A549 (cell line): ENCODE measurements around the gene TMEM132D. TPM values are rescaled to one million over a fixed set of nuclear protein-coding genes. Genes with fewer than 3 reads are reported as not detected.
A peak's percentile ranks its signal among the peaks of the same experiment; 100 is the strongest.

Experiments
- ATAC-seq, 2 experiments: fragments of 200-7000 bp in 1 of 2; fragments of >200 bp in 1 of 2; cut with Nextera tagmentation in 1 of 2; cut with Tn5 transposase in 1 of 2; 3 replicates each; pipeline versions ENCODE4 v1.8.0 to v1.9.1; 2018 to 2020; ENCODE audit warnings: mild to moderate bottlenecking in 1 of 2, moderate library complexity in 1 of 2
- CTCF ChIA-PET: fragments of 300-600 bp; sonication (Branson Sonifier 250); formaldehyde crosslinking; extraction: SDS; loops from one replicate; lab custom pipeline; 2021; ENCODE audit warnings: antibody characterized with exemption, inconsistent platforms; lab: Yijun Ruan, JAX
- POLR2A ChIA-PET: fragments of 350-600 bp; formaldehyde crosslinking; extraction: SDS; loops from one replicate; lab custom pipeline; 2021; ENCODE audit warnings: antibody characterized with exemption, inconsistent platforms; lab: Yijun Ruan, JAX
- DNase-seq, 2 experiments: peaks; one replicate each; pipeline versions ENCODE4 v3.0.0 to v3.0.0-alpha.2; 2011 to 2016; ENCODE audit warnings: low read depth in 1 of 2, low spot score in 1 of 2
- FAIRE-seq: peaks from 2 replicates; lab custom pipeline; 2011; peaks lifted over from hg19 to GRCh38; lab: Jason Lieb, UNC
- H3K27ac ChIP-seq, 2 experiments: fragments of >200 bp; sonication (Bioruptor Twin); formaldehyde crosslinking; 3 replicates each; pipeline ENCODE4 v1.5.1; 2016 to 2017
- H3K4me1 ChIP-seq: fragments of >200 bp; sonication (Bioruptor Twin); formaldehyde crosslinking; 3 replicates; pipeline ENCODE4 v1.6.1; 2016
- H3K4me2 ChIP-seq: fragments of >200 bp; sonication (Bioruptor Twin); formaldehyde crosslinking; 3 replicates; pipeline ENCODE4 v1.6.1; 2016
- H3K4me3 ChIP-seq: fragments of >200 bp; sonication (Bioruptor Twin); formaldehyde crosslinking; 3 replicates; pipeline ENCODE4 v1.5.1; 2016
- H3K9me3 ChIP-seq: fragments of >200 bp; sonication (Bioruptor Twin); formaldehyde crosslinking; 3 replicates; pipeline ENCODE4 v1.6.1; 2016
- ATOH8 ChIP-seq: fragments of 250-450 bp; sonication (Bioruptor Pico); IDR thresholded peaks from 2 replicates; pipeline ENCODE4 v1.5.0; 2020; ENCODE audit warnings: low read depth, mild to moderate bottlenecking, moderate library complexity
- BCL3 ChIP-seq: fragments of >200 bp; sonication (Bioruptor Twin); formaldehyde crosslinking; IDR thresholded peaks from 3 replicates; pipeline ENCODE4 v1.6.1; 2016
- BHLHE40 ChIP-seq: IDR thresholded peaks from 2 replicates; pipeline ENCODE4 v1.6.1; 2012; ENCODE audit warnings: low read depth, low read length, inconsistent platforms
- CBX2 ChIP-seq: fragments of 200-600 bp; sonication (generic); IDR thresholded peaks from 2 replicates; pipeline ENCODE4 v1.6.1; 2016; ENCODE audit warnings: low read depth, mild to moderate bottlenecking, borderline replicate concordance
- CBX8 ChIP-seq: fragments of 200-600 bp; sonication (generic); IDR thresholded peaks from 2 replicates; pipeline ENCODE4 v1.6.1; 2016
- CHD4 ChIP-seq: fragments of 200-600 bp; sonication (generic); IDR thresholded peaks from 2 replicates; pipeline ENCODE4 v1.6.1; 2016; ENCODE audit warnings: antibody characterized with exemption, mild to moderate bottlenecking, borderline replicate concordance
- EHF ChIP-seq: fragments of 250-450 bp; sonication (Bioruptor Pico); IDR thresholded peaks from 2 replicates; pipeline ENCODE4 v1.5.0; 2020; ENCODE audit warnings: mild to moderate bottlenecking
- ELK1 ChIP-seq: fragments of 150-350 bp; IDR thresholded peaks from 2 replicates; pipeline ENCODE4 v1.6.1; 2014; ENCODE audit warnings: low read depth, mild to moderate bottlenecking, low read length
- EP300 ChIP-seq, 2 experiments: fragments of >200 bp; sonication (Bioruptor Twin); formaldehyde crosslinking; IDR thresholded peaks; 2 replicates in 1 of 2; 3 replicates in 1 of 2; pipeline ENCODE4 v1.6.1; 2016 to 2017
- FOSB ChIP-seq: fragments of 250-450 bp; sonication (Bioruptor Pico); IDR thresholded peaks from 2 replicates; pipeline ENCODE4 v1.5.0; 2020; ENCODE audit warnings: mild to moderate bottlenecking, moderate library complexity
- FOSL2 ChIP-seq, 2 experiments: fragments of 450-650 bp in 1 of 2; fragments of >200 bp in 1 of 2; sonication (Bioruptor Twin) in 1 of 2; formaldehyde crosslinking; IDR thresholded peaks; 2 replicates each; pipeline versions ENCODE4 v1.5.0 to v1.6.1; 2016 to 2020; ENCODE audit warnings: mild to moderate bottlenecking in 1 of 2, moderate library complexity in 1 of 2
- FOXS1 ChIP-seq: fragments of 250-450 bp; sonication (Bioruptor Pico); IDR thresholded peaks from 2 replicates; pipeline ENCODE4 v1.5.0; 2020; ENCODE audit warnings: mild to moderate bottlenecking, moderate library complexity
- HES2 ChIP-seq: fragments of >200 bp; sonication (Bioruptor Twin); formaldehyde crosslinking; IDR thresholded peaks from 2 replicates; pipeline ENCODE4 v1.6.1; 2016
- HEYL ChIP-seq: fragments of 250-450 bp; sonication (Bioruptor Pico); IDR thresholded peaks from 2 replicates; pipeline ENCODE4 v1.8.0; 2021; ENCODE audit warnings: mild to moderate bottlenecking, moderate library complexity
- HMGXB4 ChIP-seq: fragments of 250-450 bp; sonication (Bioruptor Pico); IDR thresholded peaks from 2 replicates; pipeline ENCODE4 v1.5.0; 2021; ENCODE audit warnings: mild to moderate bottlenecking, moderate library complexity, borderline replicate concordance
- JUNB ChIP-seq: fragments of >200 bp; sonication (Bioruptor Twin); formaldehyde crosslinking; IDR thresholded peaks from 2 replicates; pipeline ENCODE4 v1.6.1; 2016
- KDM1A ChIP-seq: fragments of 200-600 bp; sonication (generic); IDR thresholded peaks from 2 replicates; pipeline ENCODE4 v1.6.1; 2016; ENCODE audit warnings: low read depth, mild to moderate bottlenecking
- KDM5A ChIP-seq: fragments of 200-600 bp; sonication (generic); IDR thresholded peaks from 2 replicates; pipeline ENCODE4 v1.6.1; 2016; ENCODE audit warnings: antibody characterized with exemption, mild to moderate bottlenecking
- MAFK ChIP-seq: fragments of 450-650 bp; IDR thresholded peaks from 2 replicates; pipeline ENCODE4 v1.6.1; 2014; ENCODE audit not compliant: partially characterized antibody
- MAZ ChIP-seq: fragments of 150-350 bp; IDR thresholded peaks from 2 replicates; pipeline ENCODE4 v1.6.1; 2014; ENCODE audit warnings: antibody characterized with exemption, low read depth, low read length, borderline replicate concordance
- PBX3 ChIP-seq: IDR thresholded peaks from 2 replicates; pipeline ENCODE4 v1.6.1; 2012
- RCOR1 ChIP-seq: fragments of 150-350 bp; IDR thresholded peaks from 2 replicates; pipeline ENCODE4 v1.6.1; 2014; ENCODE audit warnings: antibody characterized with exemption, low read length, low read depth
- RFX5 ChIP-seq: fragments of 450-650 bp; IDR thresholded peaks from 2 replicates; pipeline ENCODE4 v1.7.1; 2014; ENCODE audit warnings: antibody characterized with exemption, mild to moderate bottlenecking, moderate library complexity
- SMC3 ChIP-seq: fragments of >200 bp; sonication (Bioruptor Twin); formaldehyde crosslinking; IDR thresholded peaks from 3 replicates; pipeline ENCODE4 v1.6.1; 2018; ENCODE audit warnings: inconsistent platforms
- TP53 ChIP-seq: fragments of 250-450 bp; sonication (Bioruptor Pico); IDR thresholded peaks from 2 replicates; pipeline ENCODE4 v1.5.0; 2021; ENCODE audit warnings: mild to moderate bottlenecking, moderate library complexity
- ZNF302 ChIP-seq: fragments of 250-450 bp; sonication (Bioruptor Pico); IDR thresholded peaks from 2 replicates; pipeline ENCODE4 v1.9.0; 2021; ENCODE audit warnings: inconsistent platforms, mild to moderate bottlenecking, moderate library complexity
- WGBS: methylation state at CpG from one replicate; pipeline ENCODE4 v1.1.6; 2017; ENCODE audit errors: missing lambda C conversion rate; 5-methylcytosine and 5-hydroxymethylcytosine counted together
- polyA plus RNA-seq, 4 experiments: library from polyadenylated mRNA; depleted of rRNA in 3 of 4; stranded (reverse); fragments of >200 nt; fragmentation: RNase III in 1 of 4; extraction: RNeasy Plus Mini Kit Qiagen cat#74134 plus additional on column Dnase treatment in 1 of 4; gene quantifications; 2 replicates in 3 of 4; 3 replicates in 1 of 4; pipeline ENCODE4 v1.2.3, GENCODE V29; 2011 to 2017

The TMEM132D gene
- polyA plus RNA-seq, 2 of the 4 experiments (the other 2 are of a cell fraction), result not detected

GRCh38 chr12:129706716-129707115, 197.1 kb downstream of the TMEM132D start:
- DNase-seq (no peak), ATAC-seq (no peak), FAIRE-seq (no peak)
- TF ChIP-seq BHLHE40 (no peak), EP300 (IDR thresholded peaks at IDR 0.05) (no peak), JUNB (no peak), HES2 (no peak), FOSL2 (IDR thresholded peaks at IDR 0.05) (no peak), FOSL2 (CRISPR knock-in tag; IDR thresholded peaks at IDR 0.05) (no peak), PBX3 (no peak), EHF (CRISPR knock-in tag) (no peak), RCOR1 (no peak), TP53 (CRISPR knock-in tag) (no peak), ATOH8 (CRISPR knock-in tag) (no peak), RFX5 (no peak), KDM1A (no peak), CBX8 (no peak), HEYL (CRISPR knock-in tag) (no peak), ZNF302 (CRISPR knock-in tag) (no peak), FOSB (CRISPR knock-in tag) (no peak), FOXS1 (no peak), MAZ (no peak), BCL3 (no peak)
- under 1% methylated on average over 2 of the region's 2 CpGs for WGBS
- no peaks in the 10 kb centered on the region for H3K4me1 ChIP-seq
- H3K4me3 ChIP-seq, result no peak overlapping the region
- H3K27ac ChIP-seq, result no peak overlapping the region
- CTCF ChIA-PET, result no interaction called here
- H3K4me2 ChIP-seq, result no peak overlapping the region
- POLR2A ChIA-PET, result no interaction called here
- H3K9me3 ChIP-seq, result no peaks in the 10 kb centered on the region; the same call in 2 of the 3 replicates

GRCh38 chr12:129704232-129704830, 199.5 kb downstream of the TMEM132D start:
- CTCF ChIA-PET, result interaction anchor here (0.7 kb wide), 1 partner anchor 588 kb away, joined by 3 read pairs; no protein-coding TSS in a partner anchor
- no peak overlapping the region for H3K4me3 ChIP-seq
- FAIRE-seq, result no peak
- DNase-seq, result peak in 1 of 2 experiments; percentile 4
- H3K4me1 ChIP-seq, result no peaks in the 10 kb centered on the region
- H3K4me2 ChIP-seq, result no peak overlapping the region
- H3K9me3 ChIP-seq, result no peaks in the 10 kb centered on the region
- TF ChIP-seq KDM5A (no peak), SMC3 (no peak), MAFK (no peak), BHLHE40 (no peak), CBX2 (no peak), CHD4 (no peak), ELK1 (no peak), FOXS1 (no peak), HMGXB4 (CRISPR knock-in tag) (no peak)
- POLR2A ChIA-PET, result no interaction called here
- 18% methylated on average over 11 of the region's 11 CpGs for WGBS
- ATAC-seq, result no peak
- H3K27ac ChIP-seq, result no peak overlapping the region
